ENCODE data around the gene LRRC30.
"Not testable (repeated sequence)": the region's sequence is repeated elsewhere in the genome, so short reads cannot be mapped to it uniquely, and the experiment has no call there.

Gene LRRC30

GRCh38 chr18:7230626-7231349, at the start of gene LRRC30:
LRRC30 (plus strand) TSS chr18:7231089; CDS start chr18:7231139, 50 bp downstream.
- FAIRE-seq, result no peak

- no peak for FAIRE-seq
These were observed 45.2 kb upstream of the LRRC30 start for GRCh38 chr18:7185701-7186100.

- FAIRE-seq, result no peak
These were observed 40.2 kb upstream of the LRRC30 start for GRCh38 chr18:7190547-7191156.

GRCh38 chr18:7191736-7192135, 39.2 kb upstream of the LRRC30 start:
- FAIRE-seq, result no peak

GRCh38 chr18:7195266-7195665, 35.6 kb upstream of the LRRC30 start:
- FAIRE-seq, result no peak

GRCh38 chr18:7196421-7196820, 34.5 kb upstream of the LRRC30 start:
- no peak for FAIRE-seq

- no peak for FAIRE-seq
These were observed 33.0 kb upstream of the LRRC30 start for GRCh38 chr18:7197854-7198253.

GRCh38 chr18:7198326-7198725, 32.6 kb upstream of the LRRC30 start:
- no peak for FAIRE-seq

- no peak for FAIRE-seq
These were observed 29.8 kb upstream of the LRRC30 start for GRCh38 chr18:7201096-7201495.

GRCh38 chr18:7202169-7202568, 28.7 kb upstream of the LRRC30 start:
- no peak for FAIRE-seq

GRCh38 chr18:7203601-7204000, 27.3 kb upstream of the LRRC30 start:
- not testable (repeated sequence) for FAIRE-seq

GRCh38 chr18:7205346-7205745, 25.5 kb upstream of the LRRC30 start:
- no peak for FAIRE-seq

GRCh38 chr18:7206217-7206616, 24.7 kb upstream of the LRRC30 start:
- FAIRE-seq, result no peak

GRCh38 chr18:7207366-7207915, 23.4 kb upstream of the LRRC30 start:
- no peak for FAIRE-seq

GRCh38 chr18:7221424-7222155, 9.3 kb upstream of the LRRC30 start:
- no peak for FAIRE-seq

GRCh38 chr18:7224198-7224597, 6.7 kb upstream of the LRRC30 start:
- FAIRE-seq, result no peak

GRCh38 chr18:7232218-7232617, 1.3 kb downstream of the LRRC30 start:
- no peak for FAIRE-seq

GRCh38 chr18:7233134-7233810, 2.4 kb downstream of the LRRC30 start:
- FAIRE-seq, result no peak

GRCh38 chr18:7234091-7234490, 3.2 kb downstream of the LRRC30 start:
- no peak for FAIRE-seq

GRCh38 chr18:7234956-7235355, 4.1 kb downstream of the LRRC30 start:
- no peak for FAIRE-seq

GRCh38 chr18:7236072-7236471, 5.2 kb downstream of the LRRC30 start:
- no peak for FAIRE-seq

- no peak for FAIRE-seq
These were observed 6.0 kb downstream of the LRRC30 start for GRCh38 chr18:7236933-7237332.

- FAIRE-seq, result no peak
These were observed 6.9 kb downstream of the LRRC30 start for GRCh38 chr18:7237673-7238272.
